Measurements from ENCODE around the gene KCNC3. TPM values are rescaled to one million over a fixed set of nuclear protein-coding genes. Genes with fewer than 3 reads are reported as not detected.

Gene KCNC3
- total and polyA plus RNA-seq, 2 of the 4 experiments (the other 2 are of a cell fraction): 0.07 TPM; not detected in 1

- no peak for DNase-seq
- BruUV-seq (replicated peaks): no TSS peak
Observed at GRCh38 chr19:50277966-50278580, 51.1 kb downstream of the KCNC3 start.

More at GRCh38 chr19:50277966-50278580, 51.1 kb downstream of the KCNC3 start:
- intact Hi-C loops (cut with micrococcal nuclease) (no loop called here), in situ Hi-C loops (cut with MboI; ENCODE audit: low sequenced_read_pairs) (no loop called here), dilution Hi-C loops (cut with HindIII; ENCODE audit: low sequenced_read_pairs, unreplicated experiment) (no loop called here)
- no peak overlapping the region for H2BK120ac ChIP-seq (ENCODE audit: low read depth, low read length)
- H3K9ac ChIP-seq (ENCODE audit: low read depth, low read length): no peak overlapping the region
- H3K9me1 ChIP-seq (ENCODE audit: insufficient read depth, low read length): no peaks in the 10 kb centered on the region
- H4K8ac ChIP-seq (ENCODE audit: low read depth in 2 of 2, low read length in 2 of 2): no peak overlapping the region
- H3K36me3 ChIP-seq (ENCODE audit: control insufficient read depth, insufficient read depth, low read length): no peaks in the 10 kb centered on the region
- no peaks in the 10 kb centered on the region for H3K4me1 ChIP-seq (ENCODE audit: control insufficient read depth, insufficient read depth, low read length)
- no peak overlapping the region for H2AFZ ChIP-seq (replicated peaks; ENCODE audit: low read length, poor library complexity)
- CTCF ChIA-PET: interaction anchor here (0.5 kb wide), 1 partner anchor 43 kb away, joined by 3 read pairs; no protein-coding TSS in a partner anchor
- no peak overlapping the region for H4K5ac ChIP-seq (ENCODE audit: low read depth, low read length)
- peaks cover 10% of the 10 kb centered on the region for H3K9me3 ChIP-seq (ENCODE audit: control insufficient read depth, insufficient read depth, low read length)
- no peaks in the 10 kb centered on the region for H3K79me1 ChIP-seq (ENCODE audit: low read depth in 1 of 2, low read length in 2 of 2)
- H3K23ac ChIP-seq (ENCODE audit: low read depth, low read length): no peak overlapping the region
- H4K91ac ChIP-seq (ENCODE audit: insufficient read depth, low read depth, low read length): no peak overlapping the region
- H2AK5ac ChIP-seq (ENCODE audit: low read depth, low read length): no peak overlapping the region
- no peak overlapping the region for H3K27ac ChIP-seq (ENCODE audit: insufficient read depth, low read length)
- no peaks in the 10 kb centered on the region for H3K27me3 ChIP-seq (ENCODE audit: control insufficient read depth, insufficient read depth, low read length)
- H2AK9ac ChIP-seq (replicated peaks; ENCODE audit: low read depth, low read length, poor library complexity): no peak overlapping the region
- no peak overlapping the region for H3K56ac ChIP-seq (ENCODE audit: extremely low read depth, insufficient read depth, low read length)
- 0% methylated on average over 1 of the region's 14 CpGs; no CpG with 5 or more reads in 1 of the 2 experiments for WGBS, 2 experiments (ENCODE audit: extremely low coverage in 2 of 2, insufficient read length in 1 of 2)
- H4K20me1 ChIP-seq (ENCODE audit: insufficient read depth, low read length): no peaks in the 10 kb centered on the region
- no peak for TF ChIP-seq CTCF (conservative IDR thresholded peaks at IDR 0.05; ENCODE audit: low read depth, low read length)
- no peak for TF ChIP-seq MAFK (IDR thresholded peaks at IDR 0.05; ENCODE audit: low read depth, low read length)
- TF ChIP-seq SMC3 (IDR thresholded peaks at IDR 0.05; ENCODE audit: low read depth, low read length): no peak
- TF ChIP-seq RCOR1 (IDR thresholded peaks at IDR 0.05; ENCODE audit: insufficient replicate concordance, low read length): no peak
- no peak for TF ChIP-seq CEBPB (IDR thresholded peaks at IDR 0.05; ENCODE audit: low read depth, low read length)
- no peak for TF ChIP-seq POLR2A (IDR thresholded peaks at IDR 0.05; ENCODE audit: low read depth, low read length)
- TF ChIP-seq RFX5 (IDR thresholded peaks at IDR 0.05; ENCODE audit: low read depth, low read length): no peak
- TF ChIP-seq CHD1 (IDR thresholded peaks at IDR 0.05; ENCODE audit: low read depth, low read length): no peak
- TF ChIP-seq ELK1 (IDR thresholded peaks at IDR 0.05; ENCODE audit: borderline replicate concordance, low read depth, low read length): no peak
- no peak for TF ChIP-seq MXI1 (IDR thresholded peaks at IDR 0.05; ENCODE audit: borderline replicate concordance, low read depth, low read length)
- H3K4me3 ChIP-seq (ENCODE audit: insufficient read depth, low read depth, low read length): no peak overlapping the region
- H3K4ac ChIP-seq (ENCODE audit: low read depth, low read length): no peak overlapping the region
- H2BK20ac ChIP-seq (ENCODE audit: low read depth, low read length): no peak overlapping the region
- POLR2A ChIA-PET (ENCODE audit: unreplicated experiment): no interaction called here
- no peak overlapping the region for H3K14ac ChIP-seq (replicated peaks; ENCODE audit: low read depth, low read length)
- no peak overlapping the region for H2BK15ac ChIP-seq (ENCODE audit: low read depth, low read length)
- no peak overlapping the region for H3K18ac ChIP-seq (ENCODE audit: low read depth, low read length)
- no peak for ATAC-seq (ENCODE audit: low read depth)
- H3K4me2 ChIP-seq (ENCODE audit: low read depth, low read length): no peak overlapping the region
- no peak overlapping the region for H2BK5ac ChIP-seq (ENCODE audit: low read depth, low read length, poor library complexity, severe bottlenecking)

All from IMR-90 (cell line).